MM.1S (cell line): ENCODE results near the gene CIB4.

Experiments used
- DNase-seq: peaks from one replicate; pipeline ENCODE4 v3.0.0-alpha.2; 2015
- H2AFZ ChIP-seq: fragments of 300-600 bp; sonication (generic); 2 replicates; pipeline ENCODE4 v1.6.0; 2016; ENCODE audit warnings: antibody characterized with exemption, low read length
- H3F3A ChIP-seq: fragments of 300-600 bp; sonication (generic); 2 replicates; pipeline ENCODE4 v1.6.1; 2016; ENCODE audit warnings: mild to moderate bottlenecking, antibody characterized with exemption, low read length, moderate library complexity, mixed read lengths; ENCODE audit not compliant: insufficient read depth
- H3K27ac ChIP-seq: fragments of 300-600 bp; sonication (generic); 2 replicates; pipeline ENCODE4 v1.5.1; 2016; ENCODE audit warnings: mild to moderate bottlenecking, low read length
- H3K27me3 ChIP-seq: fragments of 300-600 bp; sonication (generic); replicated peaks from 2 replicates; pipeline ENCODE4 v1.6.0; 2016; ENCODE audit warnings: low read length; ENCODE audit not compliant: insufficient read depth
- H3K36me3 ChIP-seq: fragments of 300-600 bp; sonication (generic); replicated peaks from 2 replicates; pipeline ENCODE4 v1.6.1; 2016; ENCODE audit warnings: mild to moderate bottlenecking, low read length, mixed read lengths; ENCODE audit not compliant: insufficient read depth
- H3K4me1 ChIP-seq: fragments of 300-600 bp; sonication (generic); 2 replicates; pipeline ENCODE4 v1.6.1; 2016; ENCODE audit warnings: low read length, mixed read lengths
- H3K4me2 ChIP-seq: fragments of 300-600 bp; sonication (generic); 2 replicates; pipeline ENCODE4 v1.6.0; 2016; ENCODE audit warnings: low read depth, low read length
- H3K4me3 ChIP-seq: fragments of 300-600 bp; sonication (generic); 2 replicates; pipeline ENCODE4 v1.5.1; 2016; ENCODE audit warnings: low read length, mixed read lengths
- H3K79me2 ChIP-seq: fragments of 300-600 bp; sonication (generic); 2 replicates; pipeline ENCODE4 v1.6.1; 2016; ENCODE audit warnings: mixed run types, low read length, mixed read lengths
- H3K9ac ChIP-seq: fragments of 300-600 bp; sonication (generic); 2 replicates; pipeline ENCODE4 v1.6.1; 2016; ENCODE audit warnings: low read length, mixed read lengths
- H3K9me2 ChIP-seq: fragments of 300-600 bp; sonication (generic); replicated peaks from 2 replicates; pipeline ENCODE4 v1.6.1; 2016; ENCODE audit warnings: mild to moderate bottlenecking, low read length, mixed read lengths; ENCODE audit not compliant: insufficient read depth
- H3K9me3 ChIP-seq: fragments of 300-600 bp; sonication (generic); replicated peaks from 2 replicates; pipeline ENCODE4 v1.6.1; 2016; ENCODE audit warnings: mild to moderate bottlenecking, low read length, mixed read lengths; ENCODE audit not compliant: insufficient read depth
- H4K20me1 ChIP-seq: fragments of 300-600 bp; sonication (generic); 2 replicates; pipeline ENCODE4 v1.6.1; 2016; ENCODE audit warnings: mild to moderate bottlenecking, low read length, moderate library complexity, mixed read lengths; ENCODE audit not compliant: insufficient read depth
- CTCF ChIP-seq: fragments of 300-600 bp; sonication (generic); IDR thresholded peaks from 2 replicates; pipeline ENCODE4 v1.5.1; 2016; ENCODE audit warnings: antibody characterized with exemption, low read length, mixed read lengths
- EZH2 ChIP-seq: fragments of 300-600 bp; sonication (generic); optimal IDR thresholded peaks from 2 replicates; pipeline ENCODE3; 2017; ENCODE audit warnings: low read depth, mild to moderate bottlenecking, antibody characterized with exemption, low read length, mixed read lengths
- EZH2phosphoT487 ChIP-seq: fragments of 300-600 bp; sonication (generic); IDR thresholded peaks from 2 replicates; pipeline ENCODE4 v1.6.1; 2018; ENCODE audit warnings: antibody characterized with exemption, low read length

Gene CIB4

GRCh38 chr2:26585100-26585499, 56.1 kb downstream of the CIB4 start:
- Histone ChIP-seq H3K4me2 (no peak overlapping the region), H3K79me2 (no peaks in the 10 kb centered on the region), H3K27me3 (peaks cover 99% of the 10 kb centered on the region)

GRCh38 chr2:26584656-26585055, 56.5 kb downstream of the CIB4 start:
- Histone ChIP-seq H3K9ac (no peak overlapping the region), H3K4me1 (no peaks in the 10 kb centered on the region), H4K20me1 (peaks cover 7% of the 10 kb centered on the region), H3K9me3 (no peaks in the 10 kb centered on the region), H3K4me2 (no peak overlapping the region), H3F3A (no peaks in the 10 kb centered on the region), H3K9me2 (no peaks in the 10 kb centered on the region), H3K36me3 (no peaks in the 10 kb centered on the region), H3K79me2 (no peaks in the 10 kb centered on the region), H3K27me3 (peaks cover 99% of the 10 kb centered on the region), H3K4me3 (no peak overlapping the region), H3K27ac (no peak overlapping the region), H2AFZ (no peak overlapping the region)
- no peak for TF ChIP-seq EZH2
- no peak for TF ChIP-seq CTCF
- no peak for TF ChIP-seq EZH2phosphoT487
- DNase-seq, result no peak

More at GRCh38 chr2:26585100-26585499, 56.1 kb downstream of the CIB4 start:
- TF ChIP-seq EZH2phosphoT487, result no peak
- TF ChIP-seq CTCF, result no peak
- TF ChIP-seq EZH2, result no peak
- Histone ChIP-seq H3K36me3 (no peaks in the 10 kb centered on the region), H3K9ac (no peak overlapping the region), H2AFZ (no peak overlapping the region), H3K4me3 (no peak overlapping the region), H3K4me1 (no peaks in the 10 kb centered on the region), H3K9me3 (no peaks in the 10 kb centered on the region), H4K20me1 (peaks cover 7% of the 10 kb centered on the region), H3F3A (no peaks in the 10 kb centered on the region), H3K9me2 (no peaks in the 10 kb centered on the region), H3K27ac (no peak overlapping the region)
- no peak for DNase-seq

GRCh38 chr2:26584191-26584590, 57.0 kb downstream of the CIB4 start:
- Histone ChIP-seq H3K4me2 (no peak overlapping the region), H3K27ac (no peak overlapping the region), H4K20me1 (peaks cover 7% of the 10 kb centered on the region), H3K36me3 (no peaks in the 10 kb centered on the region), H3K9me3 (no peaks in the 10 kb centered on the region), H3K9ac (no peak overlapping the region), H3K79me2 (no peaks in the 10 kb centered on the region), H2AFZ (no peak overlapping the region), H3F3A (no peaks in the 10 kb centered on the region), H3K4me1 (no peaks in the 10 kb centered on the region), H3K4me3 (no peak overlapping the region), H3K9me2 (no peaks in the 10 kb centered on the region), H3K27me3 (peaks cover 99% of the 10 kb centered on the region)
- DNase-seq, result no peak
- TF ChIP-seq EZH2phosphoT487, result no peak
- no peak for TF ChIP-seq CTCF
- TF ChIP-seq EZH2, result no peak
